Peyer's patch (tissue), 4 donors: ENCODE results near the gene C1orf105. TPM values are rescaled to one million over a fixed set of nuclear protein-coding genes. Genes with fewer than 3 reads are reported as not detected.
A peak's percentile ranks its signal among the peaks of the same experiment; 100 is the strongest.

Experiments used
- DNase-seq, 3 donors: peaks; one replicate each; pipeline ENCODE4 v3.0.0-alpha.2; 2017 to 2019
- H3K27ac ChIP-seq, 4 donors: fragments of 200-600 bp; sonication (generic); one replicate each; pipeline ENCODE4 v1.5.1; 2016 to 2019
- H3K27me3 ChIP-seq, 2 donors: fragments of 200-600 bp; sonication (generic); one replicate each; pipeline ENCODE4 v1.5.1; 2019
- H3K36me3 ChIP-seq, 3 donors: fragments of 200-600 bp; sonication (generic); one replicate each; pipeline ENCODE4 v1.5.1; 2016 to 2019
- H3K4me1 ChIP-seq, 4 donors: fragments of 200-600 bp; sonication (generic); one replicate each; pipeline ENCODE4 v1.5.1; 2016 to 2019
- H3K4me3 ChIP-seq, 4 donors: fragments of 200-600 bp; sonication (generic); 1 replicate in 3 of 4; 2 replicates in 1 of 4; pipeline ENCODE4 v1.5.1; 2016 to 2019; ENCODE audit warnings: mild to moderate bottlenecking in 1 of 4
- H3K9me3 ChIP-seq, 4 donors: fragments of 200-600 bp; sonication (generic); one replicate each; pipeline ENCODE4 v1.5.1; 2016 to 2019; ENCODE audit warnings: mild to moderate bottlenecking in 1 of 4
- CTCF ChIP-seq, 6 experiments: fragments of 450-650 bp in 4 of 6; fragments of 200-600 bp in 2 of 6; sonication (generic) in 1 of 6; IDR thresholded peaks; one replicate each; pipeline ENCODE4 v1.5.1; 2017 to 2019; ENCODE audit warnings: antibody characterized with exemption in 6 of 6, mild to moderate bottlenecking in 3 of 6, moderate library complexity in 1 of 6
- POLR2A ChIP-seq, 2 donors: fragments of 450-650 bp; IDR thresholded peaks; one replicate each; pipeline ENCODE4 v1.5.1; 2017; ENCODE audit warnings: antibody characterized with exemption in 2 of 2, mild to moderate bottlenecking in 2 of 2, moderate library complexity in 2 of 2
- total RNA-seq, 4 donors: library from RNA; depleted of rRNA; stranded (reverse); fragments of >200 nt; gene quantifications; one replicate each; pipeline ENCODE4 v1.1.0, GENCODE V29; 2016

The C1orf105 gene
- total RNA-seq, 4 donors from 2014 or later: not detected

- H3K4me1 ChIP-seq: peaks cover 0 to 25% (median 2%) of the 10 kb centered on the region in 4 donors
- DNase-seq: no peak
Measured at GRCh38 chr1:172500207-172500606, 79.7 kb downstream of the C1orf105 start.

GRCh38 chr1:172507741-172508140 is 87.3 kb downstream of the C1orf105 start:
- DNase-seq: no peak
- Histone ChIP-seq H3K4me1 (no peaks in the 10 kb centered on the region), H3K4me3 (no peak overlapping the region), H3K27me3 (no peaks in the 10 kb centered on the region), H3K36me3 (no peaks in the 10 kb centered on the region), H3K9me3 (no peaks in the 10 kb centered on the region), H3K27ac (no peak overlapping the region)
- TF ChIP-seq CTCF (IDR thresholded peaks at IDR 0.05) (no peak), POLR2A (IDR thresholded peaks at IDR 0.05) (no peak)

More at GRCh38 chr1:172500207-172500606, 79.7 kb downstream of the C1orf105 start:
- Histone ChIP-seq H3K27me3 (no peaks in the 10 kb centered on the region), H3K36me3 (no peaks in the 10 kb centered on the region), H3K9me3 (no peaks in the 10 kb centered on the region), H3K27ac (peak overlapping the region in 3 of 4 donors; percentile 58 to 86 (median 79)), H3K4me3 (no peak overlapping the region)
- TF ChIP-seq POLR2A (IDR thresholded peaks at IDR 0.05) (no peak), CTCF (IDR thresholded peaks at IDR 0.05) (no peak)

GRCh38 chr1:172510479-172510878 is 90.0 kb downstream of the C1orf105 start:
- H3K27me3 ChIP-seq: no peaks in the 10 kb centered on the region
- H3K36me3 ChIP-seq: no peaks in the 10 kb centered on the region
- no peaks in the 10 kb centered on the region for H3K4me1 ChIP-seq
- H3K9me3 ChIP-seq: no peaks in the 10 kb centered on the region
- no peak overlapping the region for H3K4me3 ChIP-seq
- no peak for DNase-seq
- no peak overlapping the region for H3K27ac ChIP-seq
- TF ChIP-seq POLR2A (IDR thresholded peaks at IDR 0.05) (no peak), CTCF (IDR thresholded peaks at IDR 0.05) (no peak)

GRCh38 chr1:172512591-172512990 is 92.1 kb downstream of the C1orf105 start:
- Histone ChIP-seq H3K27ac (no peak overlapping the region), H3K4me3 (no peak overlapping the region), H3K9me3 (no peaks in the 10 kb centered on the region), H3K27me3 (no peaks in the 10 kb centered on the region), H3K36me3 (no peaks in the 10 kb centered on the region), H3K4me1 (no peaks in the 10 kb centered on the region)
- TF ChIP-seq CTCF (IDR thresholded peaks at IDR 0.05): no peak
- no peak for TF ChIP-seq POLR2A (IDR thresholded peaks at IDR 0.05)
- DNase-seq: no peak

GRCh38 chr1:172513479-172513878 is 93.0 kb downstream of the C1orf105 start:
- DNase-seq: no peak
- Histone ChIP-seq H3K36me3 (no peaks in the 10 kb centered on the region), H3K9me3 (no peaks in the 10 kb centered on the region), H3K4me1 (no peaks in the 10 kb centered on the region), H3K27ac (no peak overlapping the region), H3K4me3 (no peak overlapping the region), H3K27me3 (no peaks in the 10 kb centered on the region)
- TF ChIP-seq CTCF (IDR thresholded peaks at IDR 0.05): no peak
- TF ChIP-seq POLR2A (IDR thresholded peaks at IDR 0.05): no peak

GRCh38 chr1:172514108-172514507 is 93.6 kb downstream of the C1orf105 start:
- Histone ChIP-seq H3K4me1 (no peaks in the 10 kb centered on the region), H3K9me3 (no peaks in the 10 kb centered on the region), H3K27ac (no peak overlapping the region), H3K36me3 (no peaks in the 10 kb centered on the region), H3K27me3 (no peaks in the 10 kb centered on the region), H3K4me3 (no peak overlapping the region)
- no peak for DNase-seq
- no peak for TF ChIP-seq POLR2A (IDR thresholded peaks at IDR 0.05)
- TF ChIP-seq CTCF (IDR thresholded peaks at IDR 0.05): no peak
